ENCODE results near the gene TSHZ2. TPM values are rescaled to one million over a fixed set of nuclear protein-coding genes. Genes with fewer than 3 reads are reported as not detected.

TSHZ2 gene
- total and polyA plus RNA-seq, 9 of the 15 experiments (the other 6 are each of a cell fraction or from before 2014, with no cell fraction given): 0.03 to 0.20 (median 0.05) TPM; not detected in 4

GRCh38 chr20:53493311-53493857 is 521.2 kb downstream of the TSHZ2 start:
- POLR2A ChIA-PET: interaction anchor here (1.4 kb wide), 1 partner anchor 9 kb away, joined by 4 read pairs; no protein-coding TSS in a partner anchor
- in situ Hi-C loops (cut with MboI): no loop called here
- CTCF ChIA-PET (ENCODE audit: low intra/inter-chr PET ratio): no interaction called here

More at GRCh38 chr20:53493311-53493857, 521.2 kb downstream of the TSHZ2 start:
- Histone ChIP-seq H3K27me3 (ENCODE audit: control insufficient read depth in 2 of 2, insufficient read depth in 2 of 2, low read length in 2 of 2) (peaks cover 14% of the 10 kb centered on the region in 2 experiments; a peak in 4 of 5 replicates), H3K4me3 (no peak overlapping the region), H3K79me2 (ENCODE audit: control insufficient read depth, insufficient read depth, low read length) (no peaks in the 10 kb centered on the region), H3K9ac (ENCODE audit: insufficient read depth in 1 of 2, low read depth in 2 of 2, low read length in 2 of 2) (no peak overlapping the region), H3K36me3 (ENCODE audit: control insufficient read depth, insufficient read depth, low read length) (no peaks in the 10 kb centered on the region), H3K9me3 (replicated peaks; ENCODE audit: control insufficient read depth, insufficient read depth, low read depth, low read length) (no peaks in the 10 kb centered on the region), H3K4me2 (ENCODE audit: insufficient read depth, low read length) (no peak overlapping the region), H3K4me1 (replicated peaks in 1 of 2; ENCODE audit: control insufficient read depth in 2 of 2, insufficient read depth in 2 of 2, low read length in 2 of 2) (no peaks in the 10 kb centered on the region), H4K20me1 (replicated peaks; ENCODE audit: control insufficient read depth, insufficient read depth, low read length) (no peaks in the 10 kb centered on the region), H3K27ac (ENCODE audit: extremely low read depth, low read depth, low read length) (no peak overlapping the region), H2AFZ (ENCODE audit: low read depth, low read length) (no peak overlapping the region), H3K9me1 (ENCODE audit: control insufficient read depth, insufficient read depth, low read length) (no peaks in the 10 kb centered on the region)
- TF ChIP-seq TCF7L2 (IDR thresholded peaks at IDR 0.05; ENCODE audit: low read depth, low read length) (no peak), HES1 (IDR thresholded peaks at IDR 0.05; ENCODE audit: low read depth) (no peak), ZC3H8 (IDR thresholded peaks at IDR 0.05) (no peak), MECOM (CRISPR knock-in tag; IDR thresholded peaks at IDR 0.05) (no peak), ZBTB8A (IDR thresholded peaks at IDR 0.05; ENCODE audit: partially characterized antibody) (no peak), XRCC4 (IDR thresholded peaks at IDR 0.05; ENCODE audit: extremely low read depth, insufficient read depth, insufficient read length) (no peak), NFXL1 (CRISPR knock-in tag; IDR thresholded peaks at IDR 0.05) (no peak), ZNF354B (CRISPR knock-in tag; IDR thresholded peaks at IDR 0.05) (no peak), NCOA2 (IDR thresholded peaks at IDR 0.05; ENCODE audit: partially characterized antibody in 2 of 2) (no peak), ZBTB12 (CRISPR knock-in tag; IDR thresholded peaks at IDR 0.05) (no peak), NCOA1 (IDR thresholded peaks at IDR 0.05; ENCODE audit: low read depth) (no peak), FOXJ2 (tag; IDR thresholded peaks at IDR 0.05) (no peak), ARID3A (IDR thresholded peaks at IDR 0.05; ENCODE audit: borderline replicate concordance, low read depth, low read length) (no peak)
- TF ChIP-seq, protein P1, sequence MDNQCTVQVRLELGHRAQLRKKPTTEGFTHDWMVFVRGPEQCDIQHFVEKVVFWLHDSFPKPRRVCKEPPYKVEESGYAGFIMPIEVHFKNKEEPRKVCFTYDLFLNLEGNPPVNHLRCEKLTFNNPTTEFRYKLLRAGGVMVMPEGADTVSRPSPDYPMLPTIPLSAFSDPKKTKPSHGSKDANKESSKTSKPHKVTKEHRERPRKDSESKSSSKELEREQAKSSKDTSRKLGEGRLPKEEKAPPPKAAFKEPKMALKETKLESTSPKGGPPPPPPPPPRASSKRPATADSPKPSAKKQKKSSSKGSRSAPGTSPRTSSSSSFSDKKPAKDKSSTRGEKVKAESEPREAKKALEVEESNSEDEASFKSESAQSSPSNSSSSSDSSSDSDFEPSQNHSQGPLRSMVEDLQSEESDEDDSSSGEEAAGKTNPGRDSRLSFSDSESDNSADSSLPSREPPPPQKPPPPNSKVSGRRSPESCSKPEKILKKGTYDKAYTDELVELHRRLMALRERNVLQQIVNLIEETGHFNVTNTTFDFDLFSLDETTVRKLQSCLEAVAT (IDR thresholded peaks at IDR 0.05): no peak
- TF ChIP-seq, protein P2, sequence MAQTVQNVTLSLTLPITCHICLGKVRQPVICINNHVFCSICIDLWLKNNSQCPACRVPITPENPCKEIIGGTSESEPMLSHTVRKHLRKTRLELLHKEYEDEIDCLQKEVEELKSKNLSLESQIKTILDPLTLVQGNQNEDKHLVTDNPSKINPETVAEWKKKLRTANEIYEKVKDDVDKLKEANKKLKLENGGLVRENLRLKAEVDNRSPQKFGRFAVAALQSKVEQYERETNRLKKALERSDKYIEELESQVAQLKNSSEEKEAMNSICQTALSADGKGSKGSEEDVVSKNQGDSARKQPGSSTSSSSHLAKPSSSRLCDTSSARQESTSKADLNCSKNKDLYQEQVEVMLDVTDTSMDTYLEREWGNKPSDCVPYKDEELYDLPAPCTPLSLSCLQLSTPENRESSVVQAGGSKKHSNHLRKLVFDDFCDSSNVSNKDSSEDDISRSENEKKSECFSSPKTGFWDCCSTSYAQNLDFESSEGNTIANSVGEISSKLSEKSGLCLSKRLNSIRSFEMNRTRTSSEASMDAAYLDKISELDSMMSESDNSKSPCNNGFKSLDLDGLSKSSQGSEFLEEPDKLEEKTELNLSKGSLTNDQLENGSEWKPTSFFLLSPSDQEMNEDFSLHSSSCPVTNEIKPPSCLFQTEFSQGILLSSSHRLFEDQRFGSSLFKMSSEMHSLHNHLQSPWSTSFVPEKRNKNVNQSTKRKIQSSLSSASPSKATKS (CRISPR knock-in tag; IDR thresholded peaks at IDR 0.05): no peak
- no TSS peak for BruUV-seq (replicated peaks)
- FAIRE-seq (no peak), DNase-seq (ENCODE audit: extremely low read depth in 1 of 4, low spot score in 3 of 4) (no peak), ATAC-seq (no peak)
- 5% methylated on average over 4 of the region's 4 CpGs for WGBS (ENCODE audit: insufficient coverage, low coverage, missing lambda C conversion rate)
- intact Hi-C loops (cut with micrococcal nuclease): loop anchor here (5.0 kb wide), 1 partner anchor 71 kb away; no protein-coding TSS in a partner anchor
